GM19025 (cell line): ENCODE results near the gene ITGBL1.

Source experiments
- ATAC-seq: cut with Tn5 transposase; IDR thresholded peaks from one replicate; pipeline ENCODE4 v1.9.1; 2021; ENCODE audit warnings: mild to moderate bottlenecking, low read depth, moderate library complexity; ENCODE audit not compliant: unreplicated experiment

Gene ITGBL1

DNA sequence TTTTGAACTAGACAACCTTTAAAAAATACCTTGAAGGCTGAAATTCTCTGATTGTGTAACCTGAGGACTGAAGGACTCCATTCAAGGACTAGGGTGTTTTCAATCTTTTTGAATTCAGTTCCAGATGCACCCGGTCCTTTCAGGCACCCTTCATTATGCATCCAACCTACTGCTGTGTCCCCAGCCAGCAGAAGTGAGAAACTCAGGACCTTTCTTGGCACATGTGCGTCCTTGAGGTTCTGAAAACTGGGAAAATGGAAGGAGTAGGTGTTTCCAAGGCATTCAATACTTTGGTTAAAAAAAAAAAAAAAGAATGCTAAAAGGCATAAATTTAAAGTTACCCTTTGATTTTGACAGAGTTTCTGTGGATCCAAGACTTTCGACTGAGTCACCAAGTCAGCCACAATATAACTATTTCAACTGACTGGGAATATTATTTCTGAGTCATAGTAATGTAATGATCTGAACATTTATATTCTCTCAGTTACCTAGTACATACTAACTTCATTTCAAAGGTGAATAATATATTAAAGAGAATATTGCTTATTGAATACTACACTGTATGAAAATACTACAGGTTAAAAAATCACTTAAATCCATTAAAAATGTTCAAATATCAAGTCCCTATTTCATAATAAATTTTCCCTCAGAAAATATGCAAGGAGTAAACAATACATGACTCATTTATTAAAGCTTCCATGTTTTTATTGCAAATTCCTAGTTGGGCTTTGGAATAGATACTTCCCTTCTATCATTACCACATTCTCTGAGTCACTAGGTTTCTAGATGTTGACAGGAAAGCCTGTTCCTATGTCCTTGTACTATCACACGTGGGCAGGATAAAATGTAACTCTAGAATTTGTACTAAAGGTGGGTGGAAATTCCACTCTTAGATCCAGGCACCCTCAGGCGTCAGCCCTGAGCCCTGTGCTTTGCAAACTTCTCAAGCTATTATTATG lies 2.4 kb upstream of the ITGBL1 start:
- no peak for ATAC-seq

- ATAC-seq: no peak
Measured at GRCh38 chr13:101450749-101451130, 1.7 kb upstream of the ITGBL1 start.

- no peak for ATAC-seq
Measured at GRCh38 chr13:101451641-101452040, 834 bp upstream of the ITGBL1 start.

- ATAC-seq: peak; percentile 34
Measured at GRCh38 chr13:101453784-101454201, 1.3 kb downstream of the ITGBL1 start.

DNA sequence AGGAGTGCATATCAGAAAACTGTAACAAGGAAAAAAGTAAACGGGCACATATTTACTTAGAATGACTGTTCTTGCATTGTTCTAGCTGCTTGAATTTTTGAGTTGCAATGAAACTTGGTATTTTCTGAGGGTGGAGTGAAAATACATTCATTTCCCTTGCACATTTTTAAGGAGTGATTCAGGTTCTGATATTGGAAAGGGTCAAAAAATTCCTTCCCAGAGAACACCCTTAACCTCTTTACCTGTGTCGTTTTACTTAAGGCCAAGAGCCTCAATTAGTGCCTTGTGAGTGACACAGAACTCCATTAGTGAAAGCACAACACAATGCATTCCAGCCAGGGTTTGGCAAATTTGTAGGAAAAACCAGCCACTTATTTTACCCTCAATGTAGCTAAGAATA lies 2.3 kb downstream of the ITGBL1 start:
- no peak for ATAC-seq

DNA sequence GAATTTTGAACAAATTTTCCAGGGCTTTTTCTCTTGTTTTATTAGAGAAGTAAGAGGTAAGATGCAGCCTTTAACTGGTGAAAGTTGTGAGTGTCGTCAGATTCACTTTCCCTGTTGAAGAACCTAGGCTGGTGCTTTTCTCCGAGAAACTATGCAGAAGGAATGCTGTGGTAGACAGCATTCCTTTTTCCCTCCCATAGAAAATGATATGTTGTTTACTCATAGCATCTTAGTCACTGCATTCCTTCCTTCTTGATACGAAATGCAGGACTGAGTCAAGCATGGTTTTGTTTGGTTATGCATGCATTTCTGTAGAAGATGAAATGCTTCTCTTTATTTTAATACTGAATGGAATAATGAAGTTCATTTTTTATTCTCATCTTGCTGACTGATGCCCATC lies 3.4 kb downstream of the ITGBL1 start:
- ATAC-seq: no peak

DNA sequence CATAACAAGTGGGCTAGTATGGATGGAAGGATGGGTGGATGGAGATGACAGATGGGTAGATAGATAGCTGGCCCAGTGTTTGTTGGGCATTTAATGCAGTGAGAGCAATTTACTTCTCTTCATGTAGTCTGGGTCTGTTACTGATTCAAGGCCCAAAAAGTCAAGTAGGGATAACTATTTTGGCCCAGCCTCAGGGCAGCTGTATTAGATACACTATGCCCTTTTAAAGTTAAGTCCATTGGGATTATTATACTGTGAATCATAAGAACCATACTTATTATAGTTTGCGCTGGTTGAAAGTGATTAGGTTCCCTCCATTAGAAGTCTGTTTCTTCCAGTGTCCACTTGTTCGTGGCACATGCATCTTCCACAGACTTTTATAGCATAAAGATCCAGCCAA lies 4.7 kb downstream of the ITGBL1 start:
- no peak for ATAC-seq

GRCh38 chr13:101465877-101466276 lies 13.4 kb downstream of the ITGBL1 start:
- ATAC-seq: no peak

GRCh38 chr13:101467415-101467814 lies 14.9 kb downstream of the ITGBL1 start:
- ATAC-seq: no peak

- ATAC-seq: no peak
Measured at GRCh38 chr13:101473458-101473857, 21.0 kb downstream of the ITGBL1 start.

DNA sequence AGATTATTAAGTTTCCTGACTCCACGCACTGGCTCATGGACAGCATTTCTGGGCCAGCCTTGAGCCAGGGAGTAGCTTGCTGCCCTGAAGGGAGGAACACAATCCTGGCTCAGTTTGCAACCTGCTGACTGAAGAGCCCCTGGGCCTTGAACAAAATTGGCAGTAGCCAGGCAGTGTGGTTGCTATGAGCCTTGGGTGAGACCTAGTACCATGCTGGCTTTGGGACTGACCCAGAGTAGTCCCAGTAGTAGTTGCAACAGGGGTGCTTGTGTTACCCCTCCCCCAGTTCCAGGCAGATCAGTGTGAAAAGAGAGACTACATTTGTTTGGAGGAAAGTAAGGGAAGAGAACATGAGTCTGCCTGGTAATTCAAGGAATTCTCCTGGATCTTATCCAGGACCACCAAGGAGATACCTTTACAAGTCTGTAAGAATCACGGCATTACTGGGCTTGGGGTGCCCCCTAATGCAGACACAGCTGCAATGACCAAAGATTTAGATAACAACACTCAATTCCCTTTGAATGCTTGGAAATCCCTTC lies 22.0 kb downstream of the ITGBL1 start:
- no peak for ATAC-seq

DNA sequence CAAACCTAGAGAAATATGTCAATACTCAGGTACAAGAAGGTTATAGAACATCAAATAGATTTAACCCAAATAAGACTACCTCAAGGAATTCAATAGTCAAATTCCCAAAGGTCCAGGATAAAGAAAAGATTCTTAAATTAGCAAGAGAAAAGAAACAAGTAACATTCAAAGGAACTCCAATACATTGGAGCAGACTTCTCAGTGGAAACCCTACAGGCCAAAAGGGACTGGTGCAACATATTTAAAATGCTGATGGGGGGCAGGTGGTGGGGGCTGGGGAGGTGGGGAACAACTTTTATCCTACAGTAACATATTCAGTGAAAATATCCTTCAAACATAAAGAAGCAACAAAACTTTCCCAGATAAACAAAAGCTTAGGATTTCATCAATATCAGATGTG lies 23.1 kb downstream of the ITGBL1 start:
- no peak for ATAC-seq

GRCh38 chr13:101481421-101481820 lies 28.9 kb downstream of the ITGBL1 start:
- ATAC-seq: no peak

DNA sequence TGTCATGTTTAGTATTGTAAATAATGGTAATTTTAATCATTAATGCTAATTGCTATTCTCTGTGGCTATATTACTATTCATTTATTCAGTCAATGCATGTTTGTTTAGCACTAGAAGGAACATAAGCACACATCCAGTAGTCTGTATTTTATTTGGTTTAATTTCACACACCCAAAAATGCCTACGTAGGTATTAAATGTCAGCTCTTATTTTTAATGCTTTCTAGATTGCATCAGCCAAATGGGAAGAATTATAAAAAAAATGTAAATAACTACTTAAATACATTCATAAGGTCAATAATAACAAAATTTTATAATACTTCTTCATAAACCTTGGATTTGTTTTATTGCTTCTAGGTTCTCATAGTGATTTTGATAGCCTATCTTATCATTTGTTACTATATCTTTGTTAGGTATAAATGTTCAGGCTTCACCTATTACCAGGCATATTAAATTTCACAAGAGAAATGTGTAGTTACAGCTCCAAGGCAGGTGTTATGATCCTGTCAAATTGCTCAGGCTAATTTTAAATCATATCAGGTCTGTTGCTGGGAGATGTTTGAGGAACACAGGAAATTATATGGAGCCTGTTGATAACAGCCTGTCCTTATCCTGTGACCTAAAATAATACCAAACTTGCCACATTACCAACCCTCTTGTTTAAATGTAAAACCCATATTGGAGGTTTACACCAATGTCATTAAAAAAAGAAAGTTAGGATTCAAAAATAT lies 34.4 kb downstream of the ITGBL1 start:
- no peak for ATAC-seq

DNA sequence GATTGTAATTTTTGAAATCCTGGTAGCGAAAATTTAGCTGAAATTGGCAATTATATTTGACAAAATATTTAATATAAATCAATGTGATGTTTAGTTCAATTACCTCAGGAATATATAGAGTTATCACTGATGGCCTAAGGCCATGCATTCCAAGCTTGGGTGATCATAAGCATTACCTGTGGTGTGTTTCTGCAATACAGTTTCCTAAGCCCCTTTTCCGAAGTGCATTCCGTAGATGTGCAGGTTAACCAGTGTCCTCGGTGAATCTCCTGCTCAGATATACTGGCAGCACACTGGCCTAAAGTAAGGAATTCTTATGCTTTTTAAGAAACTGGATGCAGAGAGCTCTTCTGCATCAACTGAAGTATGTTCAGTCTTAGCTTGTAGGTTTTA lies 35.0 kb downstream of the ITGBL1 start:
- no peak for ATAC-seq

DNA sequence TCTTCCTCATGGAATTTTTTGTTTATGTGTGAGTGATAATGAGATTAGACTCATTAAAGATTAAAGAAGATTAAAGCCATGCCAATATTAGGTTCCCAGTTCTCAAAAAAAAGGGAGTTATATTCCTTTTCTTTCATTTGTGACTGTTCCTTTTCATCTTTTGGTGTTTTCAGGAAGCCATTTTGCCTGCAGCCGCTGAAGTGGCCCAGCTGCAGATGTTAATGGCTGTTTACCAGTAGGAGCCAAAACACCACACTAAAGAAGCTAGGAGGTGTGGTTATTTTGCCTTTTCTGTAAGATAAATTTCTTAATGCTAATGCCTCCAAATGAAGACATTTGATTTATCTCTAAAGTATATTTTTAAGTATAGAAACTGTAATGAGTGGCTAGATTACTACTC lies 36.3 kb downstream of the ITGBL1 start:
- no peak for ATAC-seq

GRCh38 chr13:101489643-101490405 lies 37.3 kb downstream of the ITGBL1 start:
- no peak for ATAC-seq

DNA sequence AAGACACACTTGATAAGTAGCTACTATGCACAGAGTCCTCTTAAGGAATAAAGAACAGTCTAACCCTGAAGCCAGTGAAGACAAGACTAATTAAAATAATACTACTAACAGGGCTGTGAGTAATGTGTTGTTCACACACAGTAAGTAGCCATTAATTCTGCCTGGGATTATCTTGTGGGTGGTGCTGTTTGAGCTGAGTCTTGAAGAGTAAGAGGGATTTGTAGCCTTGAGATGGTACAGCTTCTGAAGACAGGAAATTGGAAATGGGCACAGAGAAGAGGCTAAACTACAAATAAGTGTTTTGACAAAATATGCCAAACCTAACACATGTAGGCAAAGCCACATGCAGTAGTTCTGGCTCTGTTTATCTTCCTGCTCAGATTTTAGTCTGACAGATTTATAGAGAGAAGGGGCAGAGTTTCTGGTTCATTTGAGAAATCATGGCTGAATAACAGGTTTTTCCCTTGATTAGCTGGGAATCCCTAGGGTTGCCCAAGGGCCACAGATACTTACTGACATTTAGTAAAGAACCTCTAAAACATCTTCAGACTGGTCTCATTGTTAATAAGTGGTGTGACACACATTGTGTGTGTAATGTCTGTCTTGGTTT lies 38.0 kb downstream of the ITGBL1 start:
- no peak for ATAC-seq

DNA sequence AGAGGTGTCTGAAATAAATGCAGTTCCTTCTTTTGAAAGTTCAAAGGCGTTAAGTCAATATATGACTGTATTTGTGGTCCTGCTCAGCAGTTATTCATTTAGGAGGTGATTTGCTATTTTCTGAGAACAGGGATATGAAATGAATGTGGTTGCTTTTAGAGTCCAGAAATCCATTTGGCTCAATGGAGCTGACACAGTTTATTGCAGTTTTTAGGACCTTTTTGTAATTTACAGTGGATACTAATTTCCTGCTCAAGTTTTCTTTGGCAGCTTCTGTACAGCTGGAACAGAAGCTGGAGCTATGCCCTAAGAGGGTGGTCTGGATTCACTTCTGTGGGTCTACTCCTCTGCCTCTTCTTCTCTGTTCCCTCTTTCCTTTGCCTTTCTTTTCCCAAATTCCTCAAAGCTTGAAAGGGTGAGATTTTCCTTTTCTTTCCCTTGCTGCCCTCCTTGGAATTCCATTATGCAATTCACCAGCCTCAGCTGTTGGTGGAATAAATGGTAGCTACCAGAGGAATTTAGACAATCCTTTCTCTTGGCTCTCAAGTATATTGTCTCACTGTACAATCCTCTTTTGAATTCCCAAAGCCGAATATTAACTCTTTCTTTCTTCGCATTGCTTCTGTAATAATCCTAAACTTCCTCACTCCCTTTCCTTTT lies 39.9 kb downstream of the ITGBL1 start:
- ATAC-seq: no peak

DNA sequence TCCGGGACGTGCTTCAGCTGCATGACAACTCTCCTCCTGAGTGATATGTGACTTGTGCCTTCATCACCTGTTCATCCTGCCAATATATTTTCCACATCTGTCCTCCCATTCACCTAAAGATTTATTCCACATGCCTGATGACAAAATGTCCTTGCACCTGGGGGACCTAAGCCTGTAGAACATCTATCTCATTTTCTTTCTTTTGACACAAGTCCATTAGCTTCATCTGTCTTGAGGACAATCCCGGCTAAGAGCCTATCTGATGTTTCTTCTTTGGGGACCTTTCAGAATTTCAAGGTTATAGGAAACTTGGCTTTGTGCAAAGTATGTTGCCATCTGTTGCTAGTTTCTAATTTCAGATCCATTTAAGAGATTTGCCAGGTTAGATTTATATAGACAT lies 41.1 kb downstream of the ITGBL1 start:
- no peak for ATAC-seq
